GM06990 (cell line): Measurements from ENCODE around the gene RP2.

ENCODE experiments used
- DNase-seq: peaks from one replicate; pipeline ENCODE4 v3.0.0-alpha.2; 2011; ENCODE audit not compliant: insufficient read length; ENCODE audit errors: extremely low read depth
- H3K27me3 ChIP-seq: replicated peaks from 2 replicates; pipeline ENCODE4 v1.6.0; 2011; ENCODE audit warnings: low read length; ENCODE audit not compliant: control insufficient read depth, insufficient read depth
- H3K36me3 ChIP-seq: 2 replicates; pipeline ENCODE4 v1.5.1; 2011; ENCODE audit warnings: low read length; ENCODE audit not compliant: control insufficient read depth, insufficient read depth
- H3K4me3 ChIP-seq: replicated peaks from 2 replicates; pipeline ENCODE4 v1.5.1; 2011; ENCODE audit warnings: low read depth, mild to moderate bottlenecking, control low read depth, low read length
- TF ChIP-seq, protein P1 (sequence below): IDR thresholded peaks from 2 replicates; pipeline ENCODE4 v1.5.1; 2011; ENCODE audit warnings: low read length, control low read depth, mild to moderate bottlenecking, inconsistent platforms; ENCODE audit not compliant: insufficient read depth, poor library complexity, severe bottlenecking

Gene RP2

GRCh38 chrX:46866726-46867125 lies 29.9 kb downstream of the RP2 start:
- no peaks in the 10 kb centered on the region for H3K27me3 ChIP-seq
- no peak for DNase-seq
- no peaks in the 10 kb centered on the region for H3K36me3 ChIP-seq
- no peak overlapping the region for H3K4me3 ChIP-seq
- TF ChIP-seq, protein P1, sequence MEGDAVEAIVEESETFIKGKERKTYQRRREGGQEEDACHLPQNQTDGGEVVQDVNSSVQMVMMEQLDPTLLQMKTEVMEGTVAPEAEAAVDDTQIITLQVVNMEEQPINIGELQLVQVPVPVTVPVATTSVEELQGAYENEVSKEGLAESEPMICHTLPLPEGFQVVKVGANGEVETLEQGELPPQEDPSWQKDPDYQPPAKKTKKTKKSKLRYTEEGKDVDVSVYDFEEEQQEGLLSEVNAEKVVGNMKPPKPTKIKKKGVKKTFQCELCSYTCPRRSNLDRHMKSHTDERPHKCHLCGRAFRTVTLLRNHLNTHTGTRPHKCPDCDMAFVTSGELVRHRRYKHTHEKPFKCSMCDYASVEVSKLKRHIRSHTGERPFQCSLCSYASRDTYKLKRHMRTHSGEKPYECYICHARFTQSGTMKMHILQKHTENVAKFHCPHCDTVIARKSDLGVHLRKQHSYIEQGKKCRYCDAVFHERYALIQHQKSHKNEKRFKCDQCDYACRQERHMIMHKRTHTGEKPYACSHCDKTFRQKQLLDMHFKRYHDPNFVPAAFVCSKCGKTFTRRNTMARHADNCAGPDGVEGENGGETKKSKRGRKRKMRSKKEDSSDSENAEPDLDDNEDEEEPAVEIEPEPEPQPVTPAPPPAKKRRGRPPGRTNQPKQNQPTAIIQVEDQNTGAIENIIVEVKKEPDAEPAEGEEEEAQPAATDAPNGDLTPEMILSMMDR, result no peak

DNA sequence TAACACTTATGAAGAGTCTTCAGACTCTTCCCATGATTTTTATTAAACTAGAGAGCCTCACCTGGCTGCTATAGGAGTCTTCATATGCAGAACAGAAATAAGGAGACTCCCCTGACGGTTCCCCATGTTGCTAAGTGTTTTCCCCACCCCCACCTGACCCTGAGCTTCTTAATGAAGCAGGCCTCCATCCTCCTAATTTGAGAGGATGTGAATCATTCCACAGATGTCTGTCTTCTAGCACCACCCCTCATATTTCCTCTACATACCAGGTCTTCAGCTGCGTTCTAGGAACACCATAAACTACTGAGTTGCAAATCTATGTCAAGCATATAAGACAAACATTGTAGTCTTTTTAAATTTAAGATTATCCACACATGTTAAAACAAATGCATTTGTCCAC lies 36.9 kb downstream of the RP2 start:
- H3K36me3 ChIP-seq, result no peaks in the 10 kb centered on the region
- TF ChIP-seq, protein P1, result no peak

GRCh38 chrX:46876901-46877300 lies 40.1 kb downstream of the RP2 start:
- H3K4me3 ChIP-seq, result no peak overlapping the region
- DNase-seq, result no peak
- TF ChIP-seq, protein P1, result no peak
- no peaks in the 10 kb centered on the region for H3K36me3 ChIP-seq
- H3K27me3 ChIP-seq, result no peaks in the 10 kb centered on the region

More for the DNA sequence above, 36.9 kb downstream of the RP2 start:
- DNase-seq, result no peak
- no peak overlapping the region for H3K4me3 ChIP-seq
- no peaks in the 10 kb centered on the region for H3K27me3 ChIP-seq

- TF ChIP-seq, protein P1, result no peak
- Histone ChIP-seq H3K27me3 (no peaks in the 10 kb centered on the region), H3K4me3 (no peak overlapping the region), H3K36me3 (no peaks in the 10 kb centered on the region)
- DNase-seq, result no peak
Observed at GRCh38 chrX:46882266-46882665, 45.4 kb downstream of the RP2 start.

GRCh38 chrX:46884799-46885198 lies 48.0 kb downstream of the RP2 start:
- no peaks in the 10 kb centered on the region for H3K27me3 ChIP-seq
- TF ChIP-seq, protein P1, result no peak
- no peaks in the 10 kb centered on the region for H3K36me3 ChIP-seq
- no peak for DNase-seq
- no peak overlapping the region for H3K4me3 ChIP-seq

DNA sequence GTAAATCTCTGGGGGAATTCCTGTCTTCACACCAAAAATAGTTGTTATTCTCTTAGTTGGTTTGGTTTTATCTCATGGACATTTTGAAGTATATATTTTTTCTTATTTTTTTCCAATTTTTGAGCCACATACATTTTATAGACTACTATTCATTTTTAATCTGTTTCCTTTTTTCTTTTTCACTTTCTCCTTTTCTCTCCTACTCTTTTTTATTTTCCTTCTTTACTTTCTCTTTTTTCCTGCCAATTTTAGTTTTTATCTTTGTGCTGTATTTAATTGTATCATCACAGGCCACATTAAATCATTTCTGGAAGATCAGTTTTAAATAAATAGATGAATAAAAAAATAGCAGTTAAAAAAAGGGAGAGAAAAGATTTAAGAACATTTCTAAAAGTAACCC lies 61.4 kb downstream of the RP2 start:
- H3K27me3 ChIP-seq, result no peaks in the 10 kb centered on the region; the same call in 1 of the 2 replicates
- TF ChIP-seq, protein P1, result no peak
- H3K4me3 ChIP-seq, result no peak overlapping the region
- H3K36me3 ChIP-seq, result no peaks in the 10 kb centered on the region
- DNase-seq, result no peak
